NCI-H2196 treated with DMSO at 0.1 percent for 48 hours (cell line): ENCODE results near the gene PCSK2.

Experiments
- DNase-seq: peaks from one replicate; lab custom pipeline; 2025; ENCODE audit not compliant: unreplicated experiment; lab: John Stamatoyannopoulos, UW

Gene PCSK2

GRCh38 chr20:17503301-17504065 is 276.6 kb downstream of the PCSK2 start:
- DNase-seq, result no peak

- DNase-seq, result no peak
Measured at GRCh38 chr20:17504066-17504897, 277.4 kb downstream of the PCSK2 start.

GRCh38 chr20:17504898-17505635 is 278.2 kb downstream of the PCSK2 start:
- DNase-seq, result peak; percentile 12

- no peak for DNase-seq
Measured at GRCh38 chr20:17505636-17506517, 279.0 kb downstream of the PCSK2 start.

- no peak for DNase-seq
Measured at GRCh38 chr20:17507032-17507431, 280.2 kb downstream of the PCSK2 start.

GRCh38 chr20:17507531-17507930 is 280.7 kb downstream of the PCSK2 start:
- DNase-seq, result no peak

GRCh38 chr20:17508756-17509155 is 281.9 kb downstream of the PCSK2 start:
- no peak for DNase-seq

- DNase-seq, result no peak
Measured at GRCh38 chr20:17510548-17510947, 283.7 kb downstream of the PCSK2 start.

GRCh38 chr20:17511401-17511800 is 284.6 kb downstream of the PCSK2 start:
- DNase-seq, result no peak

- DNase-seq, result no peak
Measured at GRCh38 chr20:17513939-17514338, 287.1 kb downstream of the PCSK2 start.

GRCh38 chr20:17515053-17515452 is 288.2 kb downstream of the PCSK2 start:
- DNase-seq, result no peak

GRCh38 chr20:17518339-17519052 is 291.7 kb downstream of the PCSK2 start:
- DNase-seq, result no peak

GRCh38 chr20:17519606-17520285 is 292.9 kb downstream of the PCSK2 start:
- DNase-seq, result no peak

- no peak for DNase-seq
Measured at GRCh38 chr20:17520583-17520982, 293.7 kb downstream of the PCSK2 start.

- DNase-seq, result no peak
Measured at GRCh38 chr20:17522528-17522927, 295.7 kb downstream of the PCSK2 start.

GRCh38 chr20:17523326-17523725 is 296.5 kb downstream of the PCSK2 start:
- DNase-seq, result no peak

GRCh38 chr20:17524560-17524959 is 297.7 kb downstream of the PCSK2 start:
- DNase-seq, result no peak

- no peak for DNase-seq
Measured at GRCh38 chr20:17525132-17525531, 298.3 kb downstream of the PCSK2 start.

- DNase-seq, result peak; percentile 14
Measured at GRCh38 chr20:17525650-17526049, 298.8 kb downstream of the PCSK2 start.
